ENCODE results near the gene KRTAP6-2. TPM values are rescaled to one million over a fixed set of nuclear protein-coding genes. Genes with fewer than 3 reads are reported as not detected.

The KRTAP6-2 gene
- not detected for total RNA-seq
- polyA plus RNA-seq = not detected
- long read RNA-seq, donor 1 = 0 reads
- long read RNA-seq, donor 2 = 0 reads
- long read RNA-seq, donor 3 = 0 reads

GRCh38 chr21:30598802-30599201 is at the start of gene KRTAP6-2:
Gene KRTAP6-2 (minus strand): TSS chr21:30598902. CDS start chr21:30598874, 28 bp downstream.
- no peak for TF ChIP-seq CTCF (IDR thresholded peaks at IDR 0.05)
- DNase-seq = no peak
- Histone ChIP-seq H3K27ac (no peak within 1 kb of the TSS), H3K4me3 (no peak within 1 kb of the TSS), H3K36me3 (no peaks in the 10 kb centered on the region), H3K27me3 (no peaks in the 10 kb centered on the region), H3K4me1 (no peaks in the 10 kb centered on the region), H3K9me3 (peaks cover 0 to 6% (median 0%) of the 10 kb centered on the region in 11 donors)
- WGBS, 2 donors = 93 to 98% methylated on average over 6 of the region's 6 CpGs
- ATAC-seq = no peak
- intact Hi-C loops (cut with DNase I) = no loop called here

- H3K4me3 ChIP-seq = no peak overlapping the region
- TF ChIP-seq CTCF (IDR thresholded peaks at IDR 0.05) = no peak
- H3K27me3 ChIP-seq = no peaks in the 10 kb centered on the region
- intact Hi-C loops (cut with DNase I) = no loop called here
- no peaks in the 10 kb centered on the region for H3K36me3 ChIP-seq
- 81 to 93% methylated on average over 1 of the region's 1 CpG for WGBS, 2 donors
- H3K27ac ChIP-seq = no peak overlapping the region
- no peaks in the 10 kb centered on the region for H3K4me1 ChIP-seq
- no peak for ATAC-seq
- H3K9me3 ChIP-seq = peaks cover 0 to 12% (median 0%) of the 10 kb centered on the region in 11 donors
- no peak for DNase-seq
Measured at GRCh38 chr21:30646904-30647414, 48.3 kb upstream of the KRTAP6-2 start.

- no peak for DNase-seq
- no peak within 1 kb of the TSS for H3K4me3 ChIP-seq
- 86 to 87% methylated on average over 2 of the region's 2 CpGs for WGBS, 2 donors
Measured at GRCh38 chr21:30642564-30642963, 43.9 kb upstream of the KRTAP6-2 start, which contains the start of gene KRTAP20-3. Gene KRTAP20-3 (plus strand): TSS chr21:30642864.

GRCh38 chr21:30638686-30639085 is 40.0 kb upstream of the KRTAP6-2 start:
- no peaks in the 10 kb centered on the region for H3K4me1 ChIP-seq
- H3K27me3 ChIP-seq = no peaks in the 10 kb centered on the region
- no peak overlapping the region for H3K4me3 ChIP-seq
- intact Hi-C loops (cut with DNase I) = no loop called here
- DNase-seq (no peak), ATAC-seq (no peak)
- no peak for TF ChIP-seq CTCF (IDR thresholded peaks at IDR 0.05)
- 51 to 62% methylated on average over 3 of the region's 3 CpGs for WGBS, 2 donors
- H3K36me3 ChIP-seq = no peaks in the 10 kb centered on the region
- no peak overlapping the region for H3K27ac ChIP-seq
- peaks cover 0 to 27% (median 0%) of the 10 kb centered on the region in 11 donors for H3K9me3 ChIP-seq

More at GRCh38 chr21:30642564-30642963, 43.9 kb upstream of the KRTAP6-2 start, which contains the start of gene KRTAP20-3:
- no peak for ATAC-seq
- Histone ChIP-seq H3K27me3 (no peaks in the 10 kb centered on the region), H3K9me3 (peaks cover 0 to 27% (median 0%) of the 10 kb centered on the region in 11 donors), H3K4me1 (no peaks in the 10 kb centered on the region), H3K27ac (no peak within 1 kb of the TSS), H3K36me3 (no peaks in the 10 kb centered on the region)
- intact Hi-C loops (cut with DNase I) = no loop called here
- TF ChIP-seq CTCF (IDR thresholded peaks at IDR 0.05) = no peak

Measured in heart right ventricle (tissue), 16 donors.